K562 (cell line): ENCODE measurements around the gene PI16. TPM values are rescaled to one million over a fixed set of nuclear protein-coding genes. Genes with fewer than 3 reads are reported as not detected.

Experiments used
- ATF4 ChIP-seq: fragments of 450-650 bp; formaldehyde crosslinking; IDR thresholded peaks from 2 replicates; pipeline ENCODE4 v1.4.0; 2022; ENCODE audit warnings: mild to moderate bottlenecking, moderate library complexity
- ATF6 ChIP-seq: sonication (generic); formaldehyde crosslinking; IDR thresholded peaks from 2 replicates; pipeline ENCODE4 v1.4.0; 2020; ENCODE audit warnings: mild to moderate bottlenecking, missing genetic modification reagents
- CEBPB ChIP-seq: fragments of 450-650 bp; IDR thresholded peaks from 2 replicates; pipeline ENCODE4 v1.6.1; 2016; ENCODE audit warnings: missing genetic modification characterization, missing compliant biosample characterization
- CREBBP ChIP-seq: IDR thresholded peaks from one replicate; pipeline ENCODE4 v1.6.1; 2012; ENCODE audit warnings: low read depth, mild to moderate bottlenecking, control low read depth, inconsistent platforms, low read length
- CUX1 ChIP-seq: fragments of 200-800 bp; sonication (Bioruptor generic); IDR thresholded peaks from 2 replicates; pipeline ENCODE4 v1.6.1; 2016; ENCODE audit warnings: missing genetic modification characterization, missing compliant biosample characterization
- HCFC1 ChIP-seq: IDR thresholded peaks from 2 replicates; pipeline ENCODE4 v1.6.1; 2012; ENCODE audit warnings: low read depth, low read length, improper control_type of control experiment
- KAT7 ChIP-seq: sonication (generic); formaldehyde crosslinking; IDR thresholded peaks from 2 replicates; pipeline ENCODE4 v1.8.0; 2022; ENCODE audit warnings: missing genetic modification reagents, mild to moderate bottlenecking, borderline replicate concordance
- LARP7 ChIP-seq: fragments of 450-650 bp; IDR thresholded peaks from 2 replicates; pipeline ENCODE4 v1.6.1; 2016
- PHF21A ChIP-seq: fragments of 450-650 bp; IDR thresholded peaks from 2 replicates; pipeline ENCODE4 v1.6.1; 2017; ENCODE audit warnings: low read depth, borderline replicate concordance
- POLR2H ChIP-seq: IDR thresholded peaks from 2 replicates; pipeline ENCODE4 v1.6.1; 2016; ENCODE audit warnings: missing genetic modification characterization, low read depth, mild to moderate bottlenecking, control low read depth, missing compliant biosample characterization, moderate library complexity
- RFX5 ChIP-seq: IDR thresholded peaks from 2 replicates; pipeline ENCODE4 v1.6.1; 2011; ENCODE audit warnings: low read depth, mild to moderate bottlenecking, improper control_type of control experiment, low read length
- SMC3 ChIP-seq: conservative IDR thresholded peaks from 2 replicates; pipeline ENCODE4 v1.6.1; 2011; ENCODE audit warnings: low read depth, low read length, improper control_type of control experiment; ENCODE audit not compliant: insufficient read depth
- TRIM24 ChIP-seq, 2 experiments: fragments of 450-650 bp; IDR thresholded peaks; 2 replicates each; pipeline ENCODE4 v1.6.1; 2016
- USF1 ChIP-seq: sonication (generic); formaldehyde crosslinking; IDR thresholded peaks from 2 replicates; pipeline ENCODE4 v1.9.0; 2022; ENCODE audit warnings: mild to moderate bottlenecking, missing genetic modification reagents
- ZNF740 ChIP-seq, 3 experiments: fragments of 200-800 bp in 1 of 3; sonication (Bioruptor generic) in 1 of 3; sonication (generic) in 1 of 3; formaldehyde crosslinking in 1 of 3; IDR thresholded peaks; 2 replicates each; pipeline versions ENCODE4 v1.6.1 to v1.8.0; 2016 to 2022; ENCODE audit warnings: mild to moderate bottlenecking in 2 of 3, missing compliant biosample characterization in 2 of 3, missing genetic modification characterization in 2 of 3, missing genetic modification reagents in 1 of 3
- polyA plus RNA-seq, 8 experiments: library from polyadenylated mRNA; depleted of rRNA in 4 of 8; stranded (reverse) in 5 of 8; unstranded in 3 of 8; fragments of >200 nt; fragmentation: Nextera tagmentation in 2 of 8; fragmentation: Illumina TruSeq in 1 of 8; extraction: Ambion mirVana in 2 of 8; extraction: Trizol in 1 of 8; gene quantifications; 2 replicates each; pipeline versions ENCODE4 v1.2.1 to v1.2.3, GENCODE V29; 2011 to 2014; ENCODE audit warnings: inconsistent platforms in 1 of 8, missing spikeins in 1 of 8
- total RNA-seq, 7 experiments: library from RNA; depleted of rRNA in 6 of 7; stranded (reverse); fragments of >200 nt in 6 of 7; fragmentation: Illumina TruSeq in 2 of 7; extraction: Trizol in 2 of 7; gene quantifications; 2 replicates each; pipeline versions ENCODE4 v1.2.1 to v1.2.3, GENCODE V29; 2011 to 2021; ENCODE audit warnings: low replicate concordance in 1 of 7

Gene PI16
- total and polyA plus RNA-seq, 9 of the 15 experiments (the other 6 are each of a cell fraction or from before 2014, with no cell fraction given): 0.06 to 0.18 TPM; not detected in 7

GRCh38 chr6:36984581-36985416, 30.3 kb downstream of the PI16 start (continued):
- peak; percentile 33; the same call in 1 of the 2 replicates for TF ChIP-seq USF1 (CRISPR knock-in tag)
- TF ChIP-seq ATF4: 0 out of 2 replicates have a peak, but pooled peaks have one; percentile 32
- TF ChIP-seq RFX5: no peak
- 0 out of 2 replicates have a peak, but pooled peaks have one; percentile 26 for TF ChIP-seq LARP7
- TF ChIP-seq CREBBP: no peak
- TF ChIP-seq CUX1: no peak
- peak in 1 of 2 experiments; percentile 59; a peak in 3 of 4 replicates for TF ChIP-seq TRIM24 (IDR thresholded peaks at IDR 0.05)
- no peak for TF ChIP-seq CEBPB (tag)
- no peak for TF ChIP-seq SMC3
- peak; percentile 10; the same call in 1 of the 2 replicates for TF ChIP-seq HCFC1
- 0 out of 2 replicates have a peak, but pooled peaks have one; percentile 22 for TF ChIP-seq PHF21A
- no peak for TF ChIP-seq ATF6 (CRISPR knock-in tag)
- TF ChIP-seq ZNF740 (CRISPR knock-in tag; IDR thresholded peaks at IDR 0.05): no peak
- no peak for TF ChIP-seq ZNF740 (tag; IDR thresholded peaks at IDR 0.05)
- no peak for TF ChIP-seq POLR2H (tag)
- TF ChIP-seq KAT7: no peak
